ENCODE results near the gene CDR2. TPM values are rescaled to one million over a fixed set of nuclear protein-coding genes. Genes with fewer than 3 reads are reported as not detected.

CDR2 gene
- total and polyA plus RNA-seq, 9 of the 15 experiments (the other 6 are each of a cell fraction or from before 2014, with no cell fraction given): 4.6 to 30.3 (median 19.9) TPM

DNA sequence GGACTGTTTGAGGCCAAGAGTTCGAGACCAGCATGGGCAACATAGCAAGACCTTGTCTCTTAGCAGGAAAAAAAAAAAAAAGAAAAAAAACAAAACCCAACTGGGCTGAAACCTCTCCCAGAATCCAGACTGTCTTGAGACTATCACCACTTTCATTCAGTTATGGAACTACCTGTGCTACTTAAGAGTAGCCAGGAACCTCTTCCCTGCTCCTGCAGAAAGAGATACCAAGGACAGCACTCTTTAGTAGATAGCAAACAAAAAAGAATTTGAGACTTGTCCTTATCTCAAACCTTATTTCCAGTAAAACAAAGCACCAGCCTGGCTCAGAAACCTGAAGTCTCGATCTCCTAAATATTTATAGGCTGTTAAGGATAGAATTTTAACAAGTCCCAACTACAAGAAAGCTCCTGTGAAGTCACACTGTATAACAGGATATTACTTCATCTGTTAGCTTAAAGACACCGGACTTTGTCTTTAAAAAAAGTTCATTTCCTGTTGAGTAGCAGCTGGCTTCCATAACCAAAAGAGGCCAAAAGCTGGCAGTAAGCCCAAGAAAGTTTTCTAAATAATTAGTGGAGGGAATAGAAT is 5.1 kb downstream of the CDR2 start (continued):
- TF ChIP-seq ZNF699 (CRISPR knock-in tag; IDR thresholded peaks at IDR 0.05; ENCODE audit: insufficient replicate concordance): no peak
- 0 out of 2 replicates have a peak, but pooled peaks have one; percentile 18 for TF ChIP-seq ZNF384 (IDR thresholded peaks at IDR 0.05; ENCODE audit: low read depth, low read length)
- TF ChIP-seq, protein P1, sequence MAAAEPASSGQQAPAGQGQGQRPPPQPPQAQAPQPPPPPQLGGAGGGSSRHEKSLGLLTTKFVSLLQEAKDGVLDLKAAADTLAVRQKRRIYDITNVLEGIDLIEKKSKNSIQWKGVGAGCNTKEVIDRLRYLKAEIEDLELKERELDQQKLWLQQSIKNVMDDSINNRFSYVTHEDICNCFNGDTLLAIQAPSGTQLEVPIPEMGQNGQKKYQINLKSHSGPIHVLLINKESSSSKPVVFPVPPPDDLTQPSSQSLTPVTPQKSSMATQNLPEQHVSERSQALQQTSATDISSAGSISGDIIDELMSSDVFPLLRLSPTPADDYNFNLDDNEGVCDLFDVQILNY (CRISPR knock-in tag; IDR thresholded peaks at IDR 0.05): no peak
- TF ChIP-seq DACH1 (IDR thresholded peaks at IDR 0.05; ENCODE audit: partially characterized antibody): no peak
- TF ChIP-seq, protein P2, sequence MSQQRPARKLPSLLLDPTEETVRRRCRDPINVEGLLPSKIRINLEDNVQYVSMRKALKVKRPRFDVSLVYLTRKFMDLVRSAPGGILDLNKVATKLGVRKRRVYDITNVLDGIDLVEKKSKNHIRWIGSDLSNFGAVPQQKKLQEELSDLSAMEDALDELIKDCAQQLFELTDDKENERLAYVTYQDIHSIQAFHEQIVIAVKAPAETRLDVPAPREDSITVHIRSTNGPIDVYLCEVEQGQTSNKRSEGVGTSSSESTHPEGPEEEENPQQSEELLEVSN (IDR thresholded peaks at IDR 0.05; ENCODE audit: borderline replicate concordance in 1 of 2, extremely low read depth in 1 of 2, insufficient read depth in 1 of 2, insufficient read length in 1 of 2, low read depth in 1 of 2, low read length in 1 of 2, poor library complexity in 1 of 2, severe bottlenecking in 1 of 2): no peak
- TF ChIP-seq KHSRP (IDR thresholded peaks at IDR 0.05): no peak
- TF ChIP-seq KAT8 (IDR thresholded peaks at IDR 0.05; ENCODE audit: low read depth): no peak
- TF ChIP-seq MIER1 (IDR thresholded peaks at IDR 0.05; ENCODE audit: low read depth): peak; percentile 79
- TF ChIP-seq PHF21A (IDR thresholded peaks at IDR 0.05; ENCODE audit: borderline replicate concordance, low read depth): no peak
- no peak for TF ChIP-seq ZNF780A (CRISPR knock-in tag; IDR thresholded peaks at IDR 0.05)
- no peak for TF ChIP-seq RBFOX2 (IDR thresholded peaks at IDR 0.05; ENCODE audit: low read depth, low read length)
- TF ChIP-seq GABPB2 (CRISPR knock-in tag; conservative IDR thresholded peaks at IDR 0.05): no peak
- no peak for TF ChIP-seq ZNF584 (CRISPR knock-in tag; IDR thresholded peaks at IDR 0.05; ENCODE audit: low read depth)
- TF ChIP-seq, protein P3, sequence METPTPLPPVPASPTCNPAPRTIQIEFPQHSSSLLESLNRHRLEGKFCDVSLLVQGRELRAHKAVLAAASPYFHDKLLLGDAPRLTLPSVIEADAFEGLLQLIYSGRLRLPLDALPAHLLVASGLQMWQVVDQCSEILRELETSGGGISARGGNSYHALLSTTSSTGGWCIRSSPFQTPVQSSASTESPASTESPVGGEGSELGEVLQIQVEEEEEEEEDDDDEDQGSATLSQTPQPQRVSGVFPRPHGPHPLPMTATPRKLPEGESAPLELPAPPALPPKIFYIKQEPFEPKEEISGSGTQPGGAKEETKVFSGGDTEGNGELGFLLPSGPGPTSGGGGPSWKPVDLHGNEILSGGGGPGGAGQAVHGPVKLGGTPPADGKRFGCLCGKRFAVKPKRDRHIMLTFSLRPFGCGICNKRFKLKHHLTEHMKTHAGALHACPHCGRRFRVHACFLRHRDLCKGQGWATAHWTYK (CRISPR knock-in tag; IDR thresholded peaks at IDR 0.05): no peak
- no peak for TF ChIP-seq ARID1B (IDR thresholded peaks at IDR 0.05)
- TF ChIP-seq RBM15 (IDR thresholded peaks at IDR 0.05; ENCODE audit: insufficient read depth, low read length): no peak
- TF ChIP-seq SMAD1 (IDR thresholded peaks at IDR 0.05; ENCODE audit: low read depth, low read length, partially characterized antibody): no peak
- TF ChIP-seq CC2D1A (IDR thresholded peaks at IDR 0.05): no peak
- TF ChIP-seq, protein P4, sequence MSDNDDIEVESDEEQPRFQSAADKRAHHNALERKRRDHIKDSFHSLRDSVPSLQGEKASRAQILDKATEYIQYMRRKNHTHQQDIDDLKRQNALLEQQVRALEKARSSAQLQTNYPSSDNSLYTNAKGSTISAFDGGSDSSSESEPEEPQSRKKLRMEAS (CRISPR knock-in tag; IDR thresholded peaks at IDR 0.05): no peak
- TF ChIP-seq FOXJ3 (CRISPR knock-in tag; IDR thresholded peaks at IDR 0.05): no peak
- no peak for TF ChIP-seq ZBTB7A (IDR thresholded peaks at IDR 0.05; ENCODE audit: borderline replicate concordance, control insufficient read depth, low read depth, low read length)
- TF ChIP-seq MEF2D (tag; conservative IDR thresholded peaks at IDR 0.05; ENCODE audit: low read depth): no peak
- no peak for TF ChIP-seq NFIX (CRISPR knock-in tag; IDR thresholded peaks at IDR 0.05; ENCODE audit: low read depth)
- no peak for TF ChIP-seq DDX20 (tag; IDR thresholded peaks at IDR 0.05; ENCODE audit: low read depth)
- TF ChIP-seq CBX3 (IDR thresholded peaks at IDR 0.05; ENCODE audit: borderline replicate concordance in 1 of 2, low read length in 2 of 2): no peak
- no peak for TF ChIP-seq RFX5 (IDR thresholded peaks at IDR 0.05; ENCODE audit: low read depth, low read length)
- no peak for TF ChIP-seq POLR2H (tag; IDR thresholded peaks at IDR 0.05; ENCODE audit: low read depth)
- TF ChIP-seq ZNF12 (CRISPR knock-in tag; IDR thresholded peaks at IDR 0.05): no peak
